Esophagus squamous epithelium (tissue), 5 donors: Measurements from ENCODE around the gene MAG. TPM values are rescaled to one million over a fixed set of nuclear protein-coding genes. Genes with fewer than 3 reads are reported as not detected.

Source experiments
- DNase-seq: peaks from one replicate; lab custom pipeline; 2025; lab: John Stamatoyannopoulos, UW
- H3K27ac ChIP-seq, 4 donors: fragments of 200-600 bp; sonication (generic); one replicate each; pipeline ENCODE4 v1.5.1; 2016 to 2019; ENCODE audit warnings: mild to moderate bottlenecking in 1 of 4
- H3K27me3 ChIP-seq, 4 donors: fragments of 200-600 bp; sonication (generic); 1 replicate in 3 of 4; 2 replicates in 1 of 4; pipeline versions ENCODE4 v1.5.1 to v1.6.0; 2017 to 2021; ENCODE audit warnings: antibody characterized with exemption in 1 of 4
- H3K36me3 ChIP-seq, 3 donors: fragments of 200-600 bp; sonication (generic); one replicate each; pipeline ENCODE4 v1.5.1; 2016 to 2019
- H3K4me1 ChIP-seq, 3 donors: fragments of 200-600 bp; sonication (generic); one replicate each; pipeline ENCODE4 v1.5.1; 2017 to 2019
- H3K4me3 ChIP-seq, 4 donors: fragments of 200-600 bp; sonication (generic); 1 replicate in 3 of 4; 2 replicates in 1 of 4; pipeline ENCODE4 v1.5.1; 2016 to 2019; ENCODE audit warnings: mild to moderate bottlenecking in 2 of 4, moderate library complexity in 1 of 4
- H3K9me3 ChIP-seq, 3 donors: fragments of 200-600 bp; sonication (generic); one replicate each; pipeline ENCODE4 v1.5.1; 2016 to 2019
- CTCF ChIP-seq, 6 experiments: fragments of 450-650 bp in 4 of 6; fragments of 200-600 bp in 2 of 6; sonication (generic) in 2 of 6; IDR thresholded peaks; one replicate each; pipeline ENCODE4 v1.5.1; 2016 to 2019; ENCODE audit warnings: antibody characterized with exemption in 6 of 6, mild to moderate bottlenecking in 4 of 6, moderate library complexity in 4 of 6
- POLR2A ChIP-seq, 4 donors: fragments of 450-650 bp; IDR thresholded peaks; one replicate each; pipeline ENCODE4 v1.6.1; 2017; ENCODE audit warnings: antibody characterized with exemption in 4 of 4, mild to moderate bottlenecking in 4 of 4, moderate library complexity in 3 of 4
- WGBS, 2 donors: methylation state at CpG; one replicate each; pipeline ENCODE4 v1.1.5; 2018; 5-methylcytosine and 5-hydroxymethylcytosine counted together
- intact Hi-C: fragments of 100-400 bp; cut with DNase I; formaldehyde crosslinking; loops from one replicate; pipeline ENCODE4 v1.15.0; 2022
- total RNA-seq, 4 donors: library from RNA; depleted of rRNA; stranded (reverse); fragments of >200 nt; gene quantifications; one replicate each; pipeline ENCODE4 v1.1.0, GENCODE V29; 2016
- donor health status: DM: yes; HTN: yes; CAD: no.

The MAG gene
- total RNA-seq, 4 donors from 2014 or later: 2.3 TPM; not detected in 3

GRCh38 chr19:35322014-35322413 lies 30.1 kb downstream of the MAG start:
- Histone ChIP-seq H3K9me3 (peaks cover 0 to 8% (median 0%) of the 10 kb centered on the region in 3 donors), H3K27me3 (peaks cover 0 to 18% (median 0%) of the 10 kb centered on the region in 4 donors), H3K27ac (no peak overlapping the region), H3K4me3 (no peak overlapping the region), H3K4me1 (peaks cover 2 to 22% (median 5%) of the 10 kb centered on the region in 3 donors), H3K36me3 (no peaks in the 10 kb centered on the region)
- intact Hi-C loops: no loop called here
- no peak for DNase-seq
- WGBS, 2 donors: 93 to 94% methylated on average over 9 of the region's 9 CpGs
- TF ChIP-seq CTCF (IDR thresholded peaks at IDR 0.05) (no peak), POLR2A (IDR thresholded peaks at IDR 0.05) (no peak)

- Histone ChIP-seq H3K27me3 (peaks cover 0 to 58% (median 0%) of the 10 kb centered on the region in 4 donors), H3K9me3 (no peaks in the 10 kb centered on the region), H3K27ac (no peak overlapping the region), H3K36me3 (no peaks in the 10 kb centered on the region), H3K4me3 (no peak overlapping the region), H3K4me1 (no peaks in the 10 kb centered on the region)
- 65 to 80% methylated on average over 4 of the region's 4 CpGs for WGBS, 2 donors
- DNase-seq: no peak
- TF ChIP-seq CTCF (IDR thresholded peaks at IDR 0.05) (no peak), POLR2A (IDR thresholded peaks at IDR 0.05) (no peak)
- intact Hi-C loops: no loop called here
These were observed 35.7 kb downstream of the MAG start for GRCh38 chr19:35327642-35328041.

- peaks cover 0 to 71% (median 0%) of the 10 kb centered on the region in 4 donors for H3K27me3 ChIP-seq
- peak within 1 kb of the TSS in 1 of 4 donors; percentile 12 for H3K4me3 ChIP-seq
- no peak for DNase-seq
- no peaks in the 10 kb centered on the region for H3K36me3 ChIP-seq
- no peaks in the 10 kb centered on the region for H3K4me1 ChIP-seq
- H3K9me3 ChIP-seq: no peaks in the 10 kb centered on the region
- TF ChIP-seq POLR2A (IDR thresholded peaks at IDR 0.05) (peak in 1 of 4 donors; percentile 39), CTCF (IDR thresholded peaks at IDR 0.05) (no peak)
- 59 to 82% methylated on average over 10 to 12 of the region's 12 CpGs for WGBS, 2 donors
- intact Hi-C loops: no loop called here
- no peak within 1 kb of the TSS for H3K27ac ChIP-seq
These were observed 36.9 kb downstream of the MAG start, which contains the start of gene CD22 for GRCh38 chr19:35328851-35329285. TSS of gene CD22 (plus strand) at chr19:35329187. CDS start at chr19:35332041, 2,854 bp downstream.

- DNase-seq: no peak
- intact Hi-C loops: no loop called here
- no peak for TF ChIP-seq POLR2A (IDR thresholded peaks at IDR 0.05)
- TF ChIP-seq CTCF (IDR thresholded peaks at IDR 0.05): no peak
- H3K36me3 ChIP-seq: no peaks in the 10 kb centered on the region
- no peak overlapping the region for H3K27ac ChIP-seq
- no peaks in the 10 kb centered on the region for H3K4me1 ChIP-seq
- 61 to 66% methylated on average over 2 of the region's 4 CpGs for WGBS, 2 donors
- peaks cover 0 to 75% (median 0%) of the 10 kb centered on the region in 4 donors for H3K27me3 ChIP-seq
- H3K9me3 ChIP-seq: no peaks in the 10 kb centered on the region
- peak overlapping the region in 1 of 4 donors; percentile 12 for H3K4me3 ChIP-seq
These were observed 37.4 kb downstream of the MAG start for GRCh38 chr19:35329323-35329722.

- TF ChIP-seq CTCF (IDR thresholded peaks at IDR 0.05) (no peak), POLR2A (IDR thresholded peaks at IDR 0.05) (peak in 1 of 4 donors; percentile 24)
These were observed 38.5 kb downstream of the MAG start for GRCh38 chr19:35330475-35330874.

More at GRCh38 chr19:35330475-35330874, 38.5 kb downstream of the MAG start:
- H3K27ac ChIP-seq: no peak overlapping the region
- intact Hi-C loops: no loop called here
- no peaks in the 10 kb centered on the region for H3K4me1 ChIP-seq
- DNase-seq: peak; percentile 45
- H3K4me3 ChIP-seq: no peak overlapping the region
- H3K9me3 ChIP-seq: no peaks in the 10 kb centered on the region
- no peaks in the 10 kb centered on the region for H3K36me3 ChIP-seq
- peaks cover 0 to 79% (median 0%) of the 10 kb centered on the region in 4 donors for H3K27me3 ChIP-seq
- 47 to 55% methylated on average over 6 to 7 of the region's 7 CpGs for WGBS, 2 donors
